ENCODE data around the gene LPCAT1.

GRCh38 chr5:1511651-1512540 lies 11.9 kb downstream of the LPCAT1 start:
- TF ChIP-seq CTCF (IDR thresholded peaks at IDR 0.05; ENCODE audit: poor library complexity) = no peak
- TF ChIP-seq EZH2 (IDR thresholded peaks at IDR 0.05; ENCODE audit: borderline replicate concordance) = no peak
